Astrocyte (in vitro differentiated cells and primary cell): Measurements from ENCODE around the gene IKBKG. TPM values are rescaled to one million over a fixed set of nuclear protein-coding genes. Genes with fewer than 3 reads are reported as not detected.

Experiments
- DNase-seq: peaks from one replicate; pipeline ENCODE4 v3.0.0-alpha.2; 2010; ENCODE audit warnings: low read depth
- FAIRE-seq: peaks from 2 replicates; lab custom pipeline; 2011; peaks lifted over from hg19 to GRCh38; lab: Jason Lieb, UNC
- H2AFZ ChIP-seq: 2 replicates; pipeline ENCODE4 v1.6.0; 2012; ENCODE audit warnings: low read depth, low read length, inconsistent platforms
- H3K27ac ChIP-seq: 2 replicates; pipeline ENCODE4 v1.5.1; 2011; ENCODE audit warnings: low read depth, low read length, inconsistent platforms
- H3K27me3 ChIP-seq: 2 replicates; pipeline ENCODE4 v1.6.0; 2011; ENCODE audit warnings: low read length, inconsistent platforms; ENCODE audit not compliant: insufficient read depth
- H3K36me3 ChIP-seq: 2 replicates; pipeline ENCODE4 v1.5.1; 2011; ENCODE audit warnings: low read length, inconsistent platforms; ENCODE audit not compliant: insufficient read depth
- H3K4me1 ChIP-seq: 2 replicates; pipeline ENCODE4 v1.5.1; 2011; ENCODE audit warnings: low read length, inconsistent platforms; ENCODE audit not compliant: insufficient read depth
- H3K4me2 ChIP-seq: 2 replicates; pipeline ENCODE4 v1.6.0; 2012; ENCODE audit warnings: low read length, inconsistent platforms
- H3K4me3 ChIP-seq: 2 replicates; pipeline ENCODE4 v1.5.1; 2011; ENCODE audit warnings: low read depth, mild to moderate bottlenecking, low read length, inconsistent platforms; ENCODE audit not compliant: insufficient read depth
- H3K79me2 ChIP-seq: 2 replicates; pipeline ENCODE4 v1.6.0; 2012; ENCODE audit warnings: mild to moderate bottlenecking, low read length, inconsistent platforms; ENCODE audit not compliant: insufficient read depth
- H3K9ac ChIP-seq: 2 replicates; pipeline ENCODE4 v1.6.0; 2012; ENCODE audit warnings: mild to moderate bottlenecking, low read length, inconsistent platforms
- H3K9me3 ChIP-seq: 2 replicates; pipeline ENCODE4 v1.5.1; 2012; ENCODE audit warnings: low read depth, mild to moderate bottlenecking, low read length, inconsistent platforms; ENCODE audit not compliant: insufficient read depth
- H4K20me1 ChIP-seq: 2 replicates; pipeline ENCODE4 v1.6.0; 2012; ENCODE audit warnings: low read length, inconsistent platforms; ENCODE audit not compliant: insufficient read depth
- H3K27ac Mint-ChIP-seq: one replicate; pipeline ENCODE4 v1.8.0; 2021; ENCODE audit warnings: mild to moderate bottlenecking, mixed read lengths; ENCODE audit not compliant: unreplicated experiment
- H3K27me3 Mint-ChIP-seq: one replicate; pipeline ENCODE4 v1.8.0; 2021; ENCODE audit warnings: low read depth, mixed read lengths; ENCODE audit not compliant: unreplicated experiment
- H3K36me3 Mint-ChIP-seq: one replicate; pipeline ENCODE4 v1.8.0; 2021; ENCODE audit warnings: low read depth, mixed read lengths; ENCODE audit not compliant: unreplicated experiment
- H3K4me1 Mint-ChIP-seq: one replicate; pipeline ENCODE4 v1.8.0; 2021; ENCODE audit warnings: low read depth, mixed read lengths; ENCODE audit not compliant: unreplicated experiment
- H3K4me3 Mint-ChIP-seq: one replicate; pipeline ENCODE4 v1.8.0; 2021; ENCODE audit warnings: mild to moderate bottlenecking, moderate library complexity, mixed read lengths; ENCODE audit not compliant: unreplicated experiment
- H3K9me3 Mint-ChIP-seq: one replicate; pipeline ENCODE4 v1.8.0; 2021; ENCODE audit warnings: mild to moderate bottlenecking, mixed read lengths; ENCODE audit not compliant: unreplicated experiment
- EZH2 ChIP-seq: IDR thresholded peaks from 2 replicates; pipeline ENCODE4 v1.6.1; 2012; ENCODE audit warnings: mild to moderate bottlenecking, low read length, inconsistent platforms; ENCODE audit not compliant: insufficient read depth
- total RNA-seq: library from RNA; stranded (reverse); gene quantifications from 2 replicates; pipeline ENCODE4 v1.2.1, GENCODE V29; 2021
- TF ChIP-seq, protein P1 (sequence below): IDR thresholded peaks from 2 replicates; pipeline ENCODE4 v1.5.1; 2011; ENCODE audit warnings: low read depth, mild to moderate bottlenecking, inconsistent platforms, low read length, moderate library complexity; ENCODE audit not compliant: insufficient read depth

IKBKG gene
- total RNA-seq, 1 donor from 2014 or later, result 21.4 TPM

GRCh38 chrX:154596290-154596929 lies 49.0 kb downstream of the IKBKG start:
- H2AFZ ChIP-seq, result no peak overlapping the region
- no peak overlapping the region for H3K27ac ChIP-seq
- no peaks in the 10 kb centered on the region for H3K36me3 ChIP-seq
- no peaks in the 10 kb centered on the region for H3K9me3 ChIP-seq
- H4K20me1 ChIP-seq, result no peaks in the 10 kb centered on the region
- Mint-ChIP-seq H3K9me3 (peaks cover 11% of the 10 kb centered on the region), H3K27ac (peak overlapping the region; percentile 34), H3K4me3 (no peak overlapping the region), H3K27me3 (no peaks in the 10 kb centered on the region), H3K36me3 (no peaks in the 10 kb centered on the region), H3K4me1 (peaks cover 27% of the 10 kb centered on the region)
- TF ChIP-seq, protein P1, sequence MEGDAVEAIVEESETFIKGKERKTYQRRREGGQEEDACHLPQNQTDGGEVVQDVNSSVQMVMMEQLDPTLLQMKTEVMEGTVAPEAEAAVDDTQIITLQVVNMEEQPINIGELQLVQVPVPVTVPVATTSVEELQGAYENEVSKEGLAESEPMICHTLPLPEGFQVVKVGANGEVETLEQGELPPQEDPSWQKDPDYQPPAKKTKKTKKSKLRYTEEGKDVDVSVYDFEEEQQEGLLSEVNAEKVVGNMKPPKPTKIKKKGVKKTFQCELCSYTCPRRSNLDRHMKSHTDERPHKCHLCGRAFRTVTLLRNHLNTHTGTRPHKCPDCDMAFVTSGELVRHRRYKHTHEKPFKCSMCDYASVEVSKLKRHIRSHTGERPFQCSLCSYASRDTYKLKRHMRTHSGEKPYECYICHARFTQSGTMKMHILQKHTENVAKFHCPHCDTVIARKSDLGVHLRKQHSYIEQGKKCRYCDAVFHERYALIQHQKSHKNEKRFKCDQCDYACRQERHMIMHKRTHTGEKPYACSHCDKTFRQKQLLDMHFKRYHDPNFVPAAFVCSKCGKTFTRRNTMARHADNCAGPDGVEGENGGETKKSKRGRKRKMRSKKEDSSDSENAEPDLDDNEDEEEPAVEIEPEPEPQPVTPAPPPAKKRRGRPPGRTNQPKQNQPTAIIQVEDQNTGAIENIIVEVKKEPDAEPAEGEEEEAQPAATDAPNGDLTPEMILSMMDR, result no peak
- no peak for TF ChIP-seq EZH2
- FAIRE-seq (peak; percentile 89), DNase-seq (peak; percentile 93)
- peaks cover 16% of the 10 kb centered on the region for H3K4me1 ChIP-seq
- H3K4me3 ChIP-seq, result no peak overlapping the region
- no peaks in the 10 kb centered on the region for H3K27me3 ChIP-seq
- H3K9ac ChIP-seq, result no peak overlapping the region
- H3K79me2 ChIP-seq, result no peaks in the 10 kb centered on the region
- peak overlapping the region; percentile 29 for H3K4me2 ChIP-seq

GRCh38 chrX:154597221-154597620 lies 49.8 kb downstream of the IKBKG start:
- Histone ChIP-seq H3K27ac (no peak overlapping the region), H3K4me2 (no peak overlapping the region), H3K9ac (no peak overlapping the region), H3K36me3 (no peaks in the 10 kb centered on the region), H2AFZ (no peak overlapping the region), H3K27me3 (no peaks in the 10 kb centered on the region), H4K20me1 (no peaks in the 10 kb centered on the region), H3K4me1 (peaks cover 16% of the 10 kb centered on the region), H3K79me2 (no peaks in the 10 kb centered on the region), H3K4me3 (no peak overlapping the region), H3K9me3 (no peaks in the 10 kb centered on the region)
- Mint-ChIP-seq H3K4me3 (no peak overlapping the region), H3K4me1 (peaks cover 30% of the 10 kb centered on the region), H3K36me3 (no peaks in the 10 kb centered on the region), H3K27ac (peak overlapping the region; percentile 91), H3K9me3 (peaks cover 9% of the 10 kb centered on the region), H3K27me3 (no peaks in the 10 kb centered on the region)
- no peak for DNase-seq
- FAIRE-seq, result peak; percentile 17
- TF ChIP-seq, protein P1, result no peak
- TF ChIP-seq EZH2, result no peak

- no peak for DNase-seq
- FAIRE-seq, result no peak
- no peak overlapping the region for H3K4me3 Mint-ChIP-seq
Observed at GRCh38 chrX:154598656-154599055, 51.2 kb downstream of the IKBKG start.

More at GRCh38 chrX:154598656-154599055, 51.2 kb downstream of the IKBKG start:
- H4K20me1 ChIP-seq, result no peaks in the 10 kb centered on the region
- Mint-ChIP-seq H3K36me3 (no peaks in the 10 kb centered on the region), H3K27me3 (no peaks in the 10 kb centered on the region), H3K9me3 (peaks cover 6% of the 10 kb centered on the region), H3K27ac (peak overlapping the region; percentile 89), H3K4me1 (peaks cover 30% of the 10 kb centered on the region)
- no peak overlapping the region for H3K9ac ChIP-seq
- no peaks in the 10 kb centered on the region for H3K9me3 ChIP-seq
- H3K4me2 ChIP-seq, result no peak overlapping the region
- no peak overlapping the region for H3K27ac ChIP-seq
- H2AFZ ChIP-seq, result no peak overlapping the region
- no peaks in the 10 kb centered on the region for H3K27me3 ChIP-seq
- no peak overlapping the region for H3K4me3 ChIP-seq
- TF ChIP-seq EZH2, result no peak
- TF ChIP-seq, protein P1, result no peak
- H3K4me1 ChIP-seq, result peaks cover 16% of the 10 kb centered on the region
- no peaks in the 10 kb centered on the region for H3K36me3 ChIP-seq
- H3K79me2 ChIP-seq, result no peaks in the 10 kb centered on the region
